Measurements from ENCODE around the gene RAD51B.
"Not testable (repeated sequence)": the region's sequence is repeated elsewhere in the genome, so short reads cannot be mapped to it uniquely, and the experiment has no call there.

The RAD51B gene

GRCh38 chr14:68760761-68761160, 941.2 kb downstream of the RAD51B start:
- no peak overlapping the region for H3K4me3 ChIP-seq (ENCODE audit: control insufficient read depth, low read depth, low read length)
- no peak for TF ChIP-seq CTCF (conservative IDR thresholded peaks at IDR 0.05; ENCODE audit: control insufficient read depth, insufficient read depth, low read depth, low read length)
- no peak for DNase-seq (ENCODE audit: low read depth)

GRCh38 chr14:68761391-68761790, 941.8 kb downstream of the RAD51B start:
- no peak for TF ChIP-seq CTCF (conservative IDR thresholded peaks at IDR 0.05; ENCODE audit: control insufficient read depth, insufficient read depth, low read depth, low read length)
- DNase-seq (ENCODE audit: low read depth), result no peak
- H3K4me3 ChIP-seq (ENCODE audit: control insufficient read depth, low read depth, low read length), result no peak overlapping the region

- no peak for TF ChIP-seq CTCF (conservative IDR thresholded peaks at IDR 0.05; ENCODE audit: control insufficient read depth, insufficient read depth, low read depth, low read length)
- peak; percentile 80 for DNase-seq (ENCODE audit: low read depth)
- H3K4me3 ChIP-seq (ENCODE audit: control insufficient read depth, low read depth, low read length), result no peak overlapping the region
These were observed 943.6 kb downstream of the RAD51B start for GRCh38 chr14:68762953-68763764.

- not testable (repeated sequence) for DNase-seq (ENCODE audit: low read depth); H3K4me3 ChIP-seq (ENCODE audit: control insufficient read depth, low read depth, low read length)
These were observed 944.3 kb downstream of the RAD51B start for GRCh38 chr14:68763843-68764242.

GRCh38 chr14:68766299-68767247, 947.0 kb downstream of the RAD51B start:
- no peak for TF ChIP-seq CTCF (conservative IDR thresholded peaks at IDR 0.05; ENCODE audit: control insufficient read depth, insufficient read depth, low read depth, low read length)
- no peak overlapping the region for H3K4me3 ChIP-seq (ENCODE audit: control insufficient read depth, low read depth, low read length)
- no peak for DNase-seq (ENCODE audit: low read depth)

- no peak for DNase-seq (ENCODE audit: low read depth)
- H3K4me3 ChIP-seq (ENCODE audit: control insufficient read depth, low read depth, low read length), result no peak overlapping the region
- no peak for TF ChIP-seq CTCF (conservative IDR thresholded peaks at IDR 0.05; ENCODE audit: control insufficient read depth, insufficient read depth, low read depth, low read length)
These were observed 947.7 kb downstream of the RAD51B start for GRCh38 chr14:68767248-68767645.

GRCh38 chr14:68768316-68768715, 948.7 kb downstream of the RAD51B start:
- no peak for DNase-seq (ENCODE audit: low read depth)

More at GRCh38 chr14:68768316-68768715, 948.7 kb downstream of the RAD51B start:
- H3K4me3 ChIP-seq (ENCODE audit: control insufficient read depth, low read depth, low read length), result no peak overlapping the region
- TF ChIP-seq CTCF (conservative IDR thresholded peaks at IDR 0.05; ENCODE audit: control insufficient read depth, insufficient read depth, low read depth, low read length), result no peak

Measured in fibroblast of mammary gland (primary cell).